Activated CD4-positive, alpha-beta T cell treated with anti-CD3 and anti-CD28 coated beads, Interleukin-2, amount 50 U/mL, for 1 hour (primary cell): ENCODE data around the gene ZKSCAN8.

ENCODE experiments used
- DNase-seq: peaks from one replicate; pipeline ENCODE4 v3.0.0-alpha.2; 2020

ZKSCAN8 gene

GRCh38 chr6:28207510-28208110 is 65.9 kb downstream of the ZKSCAN8 start:
- no peak for DNase-seq

- no peak for DNase-seq
Observed at GRCh38 chr6:28208111-28208659, 66.5 kb downstream of the ZKSCAN8 start.
